Stimulated activated CD4-positive, alpha-beta T cell treated with anti-CD3 and anti-CD28 coated beads, Interleukin-12 subunit alpha, Interleukin-12 subunit beta, amount 100 ng/mL, for 24 hours (primary cell): ENCODE measurements around the gene CRYBB1.

ENCODE experiments used
- DNase-seq, 2 experiments: peaks; one replicate each; pipeline ENCODE4 v3.0.0-alpha.2; 2020; ENCODE audit warnings: low read depth in 2 of 2

Gene CRYBB1

GRCh38 chr22:26553056-26553752 lies 64.6 kb downstream of the CRYBB1 start:
- DNase-seq: no peak

DNA sequence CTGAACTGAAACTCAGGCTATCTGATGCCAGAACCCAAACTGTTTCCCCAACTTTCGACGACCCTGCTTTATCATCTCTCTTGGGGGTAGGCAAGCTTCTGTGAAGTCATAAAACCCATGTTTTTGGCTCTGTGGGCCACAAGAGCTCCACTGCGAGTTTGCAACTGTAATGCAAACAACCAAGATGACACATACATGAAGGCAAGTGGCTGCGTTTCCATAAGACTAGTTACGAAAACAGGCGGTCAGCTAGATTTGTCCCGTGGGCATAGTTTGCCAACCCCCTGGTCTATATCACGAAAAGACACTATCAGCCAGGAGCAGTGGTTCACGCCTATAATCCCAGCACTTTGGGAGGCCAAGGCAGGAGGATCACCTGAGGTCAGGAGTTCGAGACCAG lies 65.4 kb downstream of the CRYBB1 start:
- DNase-seq: no peak

DNA sequence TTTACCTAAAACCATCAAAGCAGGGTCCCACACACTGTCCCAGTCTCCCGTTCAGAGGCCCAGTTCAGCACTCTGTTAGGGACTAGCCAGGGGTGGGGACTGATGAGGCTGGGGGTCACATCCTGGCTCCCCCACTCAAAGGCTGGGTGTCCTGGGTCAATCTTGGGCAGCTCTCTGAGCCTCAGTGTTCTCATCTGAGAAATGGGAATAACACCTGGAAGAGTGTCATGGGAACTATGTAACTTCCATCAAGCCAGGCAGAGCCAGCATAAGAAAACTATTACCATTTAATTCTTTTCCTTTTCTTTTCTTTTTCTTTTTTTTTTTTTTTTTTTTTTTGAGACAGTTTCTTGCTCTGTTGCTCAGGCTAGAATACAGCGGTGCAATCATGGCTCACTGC lies 66.3 kb downstream of the CRYBB1 start:
- DNase-seq: no peak

GRCh38 chr22:26550498-26551033 lies 67.3 kb downstream of the CRYBB1 start:
- DNase-seq: no peak

- DNase-seq: no peak
These were observed 67.8 kb downstream of the CRYBB1 start for GRCh38 chr22:26549902-26550497.
